SK-N-SH treated with all-trans-retinoic acid at 6 μM for 48 hours (cell line): ENCODE data around the gene AACS.

ENCODE experiments used
- ATAC-seq: fragments of 200-7000 bp; cut with Tn5 transposase; 3 replicates; pipeline ENCODE4 v1.9.1; 2020; ENCODE audit warnings: mild to moderate bottlenecking, moderate library complexity
- ARNTL ChIP-seq: fragments of 450-650 bp; formaldehyde crosslinking; IDR thresholded peaks from 2 replicates; pipeline ENCODE4 v1.5.0; 2020; ENCODE audit warnings: low read depth, mild to moderate bottlenecking, moderate library complexity, borderline replicate concordance
- BACH2 ChIP-seq: fragments of 250-450 bp; sonication (Bioruptor Pico); IDR thresholded peaks from 2 replicates; pipeline ENCODE4 v1.9.0; 2021; ENCODE audit warnings: mild to moderate bottlenecking, borderline replicate concordance
- CSDC2 ChIP-seq: fragments of 250-450 bp; sonication (Bioruptor Pico); IDR thresholded peaks from 2 replicates; pipeline ENCODE4 v1.5.0; 2020; ENCODE audit warnings: mild to moderate bottlenecking, moderate library complexity
- ESRRG ChIP-seq: fragments of 250-450 bp; sonication (Bioruptor Pico); IDR thresholded peaks from 2 replicates; pipeline ENCODE4 v1.6.1; 2021; ENCODE audit warnings: mild to moderate bottlenecking
- GLIS3 ChIP-seq: fragments of 250-450 bp; sonication (Bioruptor Pico); IDR thresholded peaks from 2 replicates; pipeline ENCODE4 v1.5.0; 2020; ENCODE audit warnings: mild to moderate bottlenecking, moderate library complexity
- ISL1 ChIP-seq: fragments of 250-450 bp; sonication (Bioruptor Pico); IDR thresholded peaks from 2 replicates; pipeline ENCODE4 v2.1.2; 2022; ENCODE audit warnings: mild to moderate bottlenecking, moderate library complexity
- OSR1 ChIP-seq: fragments of 250-450 bp; sonication (Bioruptor Pico); IDR thresholded peaks from 2 replicates; pipeline ENCODE4 v1.8.0; 2022; ENCODE audit warnings: moderate library complexity, mild to moderate bottlenecking, inconsistent platforms
- PPARA ChIP-seq: fragments of 250-450 bp; sonication (Bioruptor Pico); IDR thresholded peaks from 2 replicates; pipeline ENCODE4 v1.5.0; 2020; ENCODE audit warnings: mild to moderate bottlenecking, borderline replicate concordance
- SNAI2 ChIP-seq: fragments of 250-450 bp; sonication (Bioruptor Pico); IDR thresholded peaks from 2 replicates; pipeline ENCODE4 v1.5.0; 2020; ENCODE audit warnings: mild to moderate bottlenecking, moderate library complexity
- TCF4 ChIP-seq: fragments of 250-450 bp; sonication (Bioruptor Pico); IDR thresholded peaks from 2 replicates; pipeline ENCODE4 v1.8.0; 2021; ENCODE audit warnings: mild to moderate bottlenecking, moderate library complexity, borderline replicate concordance
- TOX ChIP-seq: fragments of 250-450 bp; sonication (Bioruptor Pico); IDR thresholded peaks from 2 replicates; pipeline ENCODE4 v1.8.0; 2021; ENCODE audit warnings: mild to moderate bottlenecking, moderate library complexity, borderline replicate concordance
- ZC3H10 ChIP-seq: fragments of 250-450 bp; sonication (Bioruptor Pico); IDR thresholded peaks from 2 replicates; pipeline ENCODE4 v1.5.1; 2021; ENCODE audit warnings: mild to moderate bottlenecking, moderate library complexity
- ZFP3 ChIP-seq: fragments of 250-450 bp; sonication (Bioruptor Pico); IDR thresholded peaks from 2 replicates; pipeline ENCODE4 v1.5.0; 2020; ENCODE audit warnings: mild to moderate bottlenecking, moderate library complexity
- ZNF565 ChIP-seq: fragments of 450-650 bp; formaldehyde crosslinking; conservative IDR thresholded peaks from 2 replicates; pipeline ENCODE4 v1.5.0; 2020; ENCODE audit warnings: low read depth, mild to moderate bottlenecking, moderate library complexity
- ZNF70 ChIP-seq: fragments of 450-650 bp; formaldehyde crosslinking; IDR thresholded peaks from 2 replicates; pipeline ENCODE4 v1.5.0; 2020; ENCODE audit warnings: mild to moderate bottlenecking, moderate library complexity
- ZNF8 ChIP-seq: fragments of 450-650 bp; formaldehyde crosslinking; IDR thresholded peaks from 2 replicates; pipeline ENCODE4 v1.5.0; 2020; ENCODE audit warnings: mild to moderate bottlenecking, moderate library complexity
- TF ChIP-seq, protein P1 (sequence below): fragments of 250-450 bp; sonication (Bioruptor Pico); IDR thresholded peaks from 2 replicates; pipeline ENCODE4 v1.8.0; 2021; ENCODE audit warnings: low read depth, mild to moderate bottlenecking, moderate library complexity, borderline replicate concordance
- TF ChIP-seq, protein P2 (sequence below): fragments of 250-450 bp; sonication (Bioruptor Pico); IDR thresholded peaks from 2 replicates; pipeline ENCODE4 v1.5.0; 2020; ENCODE audit warnings: mild to moderate bottlenecking, moderate library complexity
- TF ChIP-seq, protein P3 (sequence below): fragments of 250-450 bp; sonication (Bioruptor Pico); IDR thresholded peaks from 2 replicates; pipeline ENCODE4 v1.8.0; 2020; ENCODE audit warnings: mild to moderate bottlenecking, moderate library complexity, borderline replicate concordance
- TF ChIP-seq, protein P4 (sequence below): fragments of 250-450 bp; sonication (Bioruptor Pico); IDR thresholded peaks from 2 replicates; pipeline ENCODE4 v1.5.1; 2020; ENCODE audit warnings: low read depth, mild to moderate bottlenecking, moderate library complexity
- TF ChIP-seq, protein P5 (sequence below): fragments of 250-450 bp; sonication (Bioruptor Pico); IDR thresholded peaks from 2 replicates; pipeline ENCODE4 v1.5.1; 2021; ENCODE audit warnings: mild to moderate bottlenecking, moderate library complexity

Gene AACS

DNA sequence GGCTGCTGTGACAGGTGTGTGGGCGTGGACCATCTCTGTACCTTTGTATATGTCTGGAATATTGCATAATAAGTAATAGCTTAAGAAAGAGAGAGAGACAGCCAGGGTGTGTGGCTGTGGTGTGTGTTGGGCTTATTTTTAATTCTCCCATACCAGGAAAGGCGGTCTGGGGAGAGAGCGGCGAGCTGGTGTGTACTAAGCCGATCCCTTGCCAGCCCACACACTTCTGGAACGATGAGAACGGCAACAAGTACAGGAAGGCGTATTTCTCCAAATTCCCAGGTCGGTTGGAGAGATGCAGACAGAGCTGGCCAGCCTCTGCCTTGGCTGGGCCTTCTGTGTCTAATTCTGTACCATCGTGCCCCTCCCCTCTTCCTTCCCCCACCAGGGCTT lies 63.9 kb downstream of the AACS start:
- no peak for ATAC-seq

DNA sequence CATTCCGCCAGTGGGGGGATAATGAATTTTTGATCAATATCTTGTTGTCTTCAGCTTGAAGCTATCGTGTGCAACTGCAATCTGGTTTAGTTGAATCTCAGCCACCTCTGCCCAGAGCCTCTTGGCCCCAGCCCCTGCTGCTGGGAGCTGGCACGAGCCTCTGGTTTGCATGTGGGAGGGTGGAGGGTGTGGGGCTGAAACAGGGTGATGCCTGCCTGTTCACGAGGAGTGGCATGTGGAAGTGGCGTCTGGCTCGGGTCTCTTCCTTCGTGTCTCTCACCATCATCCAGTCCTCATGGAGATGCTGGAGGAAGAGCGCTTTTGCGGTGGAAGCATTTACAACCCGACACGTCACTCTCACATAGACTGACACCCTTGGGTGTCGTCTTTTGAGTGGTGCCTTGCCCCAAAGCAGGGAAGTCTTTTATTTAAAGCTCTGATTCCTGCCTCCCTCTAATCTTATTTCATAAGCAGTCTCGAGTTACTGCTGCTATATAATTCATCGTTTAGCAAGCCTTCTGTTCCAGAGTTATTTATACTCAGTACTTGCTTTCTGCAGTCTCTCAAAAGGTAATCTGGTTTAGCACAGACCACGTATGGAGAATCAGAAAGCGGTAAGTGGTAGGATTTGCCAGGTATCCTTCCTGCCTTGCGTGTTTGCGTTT lies 64.5 kb downstream of the AACS start:
- TF ChIP-seq, protein P1, sequence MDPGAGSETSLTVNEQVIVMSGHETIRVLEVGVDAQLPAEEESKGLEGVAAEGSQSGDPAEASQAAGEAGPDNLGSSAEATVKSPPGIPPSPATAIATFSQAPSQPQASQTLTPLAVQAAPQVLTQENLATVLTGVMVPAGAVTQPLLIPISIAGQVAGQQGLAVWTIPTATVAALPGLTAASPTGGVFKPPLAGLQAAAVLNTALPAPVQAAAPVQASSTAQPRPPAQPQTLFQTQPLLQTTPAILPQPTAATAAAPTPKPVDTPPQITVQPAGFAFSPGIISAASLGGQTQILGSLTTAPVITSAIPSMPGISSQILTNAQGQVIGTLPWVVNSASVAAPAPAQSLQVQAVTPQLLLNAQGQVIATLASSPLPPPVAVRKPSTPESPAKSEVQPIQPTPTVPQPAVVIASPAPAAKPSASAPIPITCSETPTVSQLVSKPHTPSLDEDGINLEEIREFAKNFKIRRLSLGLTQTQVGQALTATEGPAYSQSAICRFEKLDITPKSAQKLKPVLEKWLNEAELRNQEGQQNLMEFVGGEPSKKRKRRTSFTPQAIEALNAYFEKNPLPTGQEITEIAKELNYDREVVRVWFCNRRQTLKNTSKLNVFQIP (CRISPR knock-in tag): no peak
- TF ChIP-seq ARNTL (CRISPR knock-in tag) (no peak), OSR1 (CRISPR knock-in tag) (no peak), TCF4 (CRISPR knock-in tag) (no peak), CSDC2 (CRISPR knock-in tag) (no peak), ZC3H10 (CRISPR knock-in tag) (no peak), ZFP3 (CRISPR knock-in tag) (no peak)
- TF ChIP-seq, protein P2, sequence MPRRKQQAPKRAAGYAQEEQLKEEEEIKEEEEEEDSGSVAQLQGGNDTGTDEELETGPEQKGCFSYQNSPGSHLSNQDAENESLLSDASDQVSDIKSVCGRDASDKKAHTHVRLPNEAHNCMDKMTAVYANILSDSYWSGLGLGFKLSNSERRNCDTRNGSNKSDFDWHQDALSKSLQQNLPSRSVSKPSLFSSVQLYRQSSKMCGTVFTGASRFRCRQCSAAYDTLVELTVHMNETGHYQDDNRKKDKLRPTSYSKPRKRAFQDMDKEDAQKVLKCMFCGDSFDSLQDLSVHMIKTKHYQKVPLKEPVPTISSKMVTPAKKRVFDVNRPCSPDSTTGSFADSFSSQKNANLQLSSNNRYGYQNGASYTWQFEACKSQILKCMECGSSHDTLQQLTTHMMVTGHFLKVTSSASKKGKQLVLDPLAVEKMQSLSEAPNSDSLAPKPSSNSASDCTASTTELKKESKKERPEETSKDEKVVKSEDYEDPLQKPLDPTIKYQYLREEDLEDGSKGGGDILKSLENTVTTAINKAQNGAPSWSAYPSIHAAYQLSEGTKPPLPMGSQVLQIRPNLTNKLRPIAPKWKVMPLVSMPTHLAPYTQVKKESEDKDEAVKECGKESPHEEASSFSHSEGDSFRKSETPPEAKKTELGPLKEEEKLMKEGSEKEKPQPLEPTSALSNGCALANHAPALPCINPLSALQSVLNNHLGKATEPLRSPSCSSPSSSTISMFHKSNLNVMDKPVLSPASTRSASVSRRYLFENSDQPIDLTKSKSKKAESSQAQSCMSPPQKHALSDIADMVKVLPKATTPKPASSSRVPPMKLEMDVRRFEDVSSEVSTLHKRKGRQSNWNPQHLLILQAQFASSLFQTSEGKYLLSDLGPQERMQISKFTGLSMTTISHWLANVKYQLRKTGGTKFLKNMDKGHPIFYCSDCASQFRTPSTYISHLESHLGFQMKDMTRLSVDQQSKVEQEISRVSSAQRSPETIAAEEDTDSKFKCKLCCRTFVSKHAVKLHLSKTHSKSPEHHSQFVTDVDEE (CRISPR knock-in tag): no peak
- no peak for ATAC-seq

More for the DNA sequence above, 63.9 kb downstream of the AACS start:
- TF ChIP-seq, protein P3, sequence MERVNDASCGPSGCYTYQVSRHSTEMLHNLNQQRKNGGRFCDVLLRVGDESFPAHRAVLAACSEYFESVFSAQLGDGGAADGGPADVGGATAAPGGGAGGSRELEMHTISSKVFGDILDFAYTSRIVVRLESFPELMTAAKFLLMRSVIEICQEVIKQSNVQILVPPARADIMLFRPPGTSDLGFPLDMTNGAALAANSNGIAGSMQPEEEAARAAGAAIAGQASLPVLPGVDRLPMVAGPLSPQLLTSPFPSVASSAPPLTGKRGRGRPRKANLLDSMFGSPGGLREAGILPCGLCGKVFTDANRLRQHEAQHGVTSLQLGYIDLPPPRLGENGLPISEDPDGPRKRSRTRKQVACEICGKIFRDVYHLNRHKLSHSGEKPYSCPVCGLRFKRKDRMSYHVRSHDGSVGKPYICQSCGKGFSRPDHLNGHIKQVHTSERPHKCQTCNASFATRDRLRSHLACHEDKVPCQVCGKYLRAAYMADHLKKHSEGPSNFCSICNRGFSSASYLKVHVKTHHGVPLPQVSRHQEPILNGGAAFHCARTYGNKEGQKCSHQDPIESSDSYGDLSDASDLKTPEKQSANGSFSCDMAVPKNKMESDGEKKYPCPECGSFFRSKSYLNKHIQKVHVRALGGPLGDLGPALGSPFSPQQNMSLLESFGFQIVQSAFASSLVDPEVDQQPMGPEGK (CRISPR knock-in tag): no peak
- no peak for TF ChIP-seq ARNTL (CRISPR knock-in tag)
- no peak for TF ChIP-seq PPARA
- no peak for TF ChIP-seq BACH2
- TF ChIP-seq TOX (CRISPR knock-in tag): no peak
- no peak for TF ChIP-seq ISL1

DNA sequence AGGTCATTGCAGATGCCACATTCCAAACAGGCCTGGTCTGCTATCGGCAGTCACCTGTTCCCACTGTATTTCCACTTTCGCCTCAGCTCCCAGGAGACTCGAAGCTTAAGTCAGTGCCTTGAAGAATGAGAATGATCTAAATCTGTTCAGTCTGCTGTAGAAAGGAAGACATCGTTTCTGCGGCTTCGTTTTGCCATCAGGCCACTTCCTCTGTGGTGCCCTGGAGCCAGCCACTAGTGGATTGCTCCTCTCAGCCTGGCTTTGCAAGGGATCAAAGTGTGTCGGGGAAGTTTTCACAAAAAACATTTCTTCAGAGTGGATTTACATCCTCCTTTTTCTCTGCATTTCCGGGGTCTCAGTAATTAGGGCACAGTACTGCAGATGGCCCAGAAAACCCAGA lies 66.7 kb downstream of the AACS start:
- no peak for ATAC-seq
- TF ChIP-seq, protein P2 (CRISPR knock-in tag): no peak
- TF ChIP-seq, protein P1 (CRISPR knock-in tag): no peak
- TF ChIP-seq ISL1 (no peak), ARNTL (CRISPR knock-in tag) (no peak), ZNF8 (CRISPR knock-in tag) (no peak), BACH2 (no peak), ESRRG (CRISPR knock-in tag) (no peak), PPARA (no peak), ZNF565 (no peak), TOX (CRISPR knock-in tag) (no peak), SNAI2 (no peak), ZC3H10 (CRISPR knock-in tag) (no peak), ZNF70 (CRISPR knock-in tag) (no peak), GLIS3 (CRISPR knock-in tag) (no peak)
- TF ChIP-seq, protein P4, sequence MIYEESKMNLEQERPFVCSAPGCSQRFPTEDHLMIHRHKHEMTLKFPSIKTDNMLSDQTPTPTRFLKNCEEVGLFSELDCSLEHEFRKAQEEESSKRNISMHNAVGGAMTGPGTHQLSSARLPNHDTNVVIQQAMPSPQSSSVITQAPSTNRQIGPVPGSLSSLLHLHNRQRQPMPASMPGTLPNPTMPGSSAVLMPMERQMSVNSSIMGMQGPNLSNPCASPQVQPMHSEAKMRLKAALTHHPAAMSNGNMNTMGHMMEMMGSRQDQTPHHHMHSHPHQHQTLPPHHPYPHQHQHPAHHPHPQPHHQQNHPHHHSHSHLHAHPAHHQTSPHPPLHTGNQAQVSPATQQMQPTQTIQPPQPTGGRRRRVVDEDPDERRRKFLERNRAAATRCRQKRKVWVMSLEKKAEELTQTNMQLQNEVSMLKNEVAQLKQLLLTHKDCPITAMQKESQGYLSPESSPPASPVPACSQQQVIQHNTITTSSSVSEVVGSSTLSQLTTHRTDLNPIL (CRISPR knock-in tag): no peak
- TF ChIP-seq, protein P3 (CRISPR knock-in tag): no peak
- TF ChIP-seq, protein P5, sequence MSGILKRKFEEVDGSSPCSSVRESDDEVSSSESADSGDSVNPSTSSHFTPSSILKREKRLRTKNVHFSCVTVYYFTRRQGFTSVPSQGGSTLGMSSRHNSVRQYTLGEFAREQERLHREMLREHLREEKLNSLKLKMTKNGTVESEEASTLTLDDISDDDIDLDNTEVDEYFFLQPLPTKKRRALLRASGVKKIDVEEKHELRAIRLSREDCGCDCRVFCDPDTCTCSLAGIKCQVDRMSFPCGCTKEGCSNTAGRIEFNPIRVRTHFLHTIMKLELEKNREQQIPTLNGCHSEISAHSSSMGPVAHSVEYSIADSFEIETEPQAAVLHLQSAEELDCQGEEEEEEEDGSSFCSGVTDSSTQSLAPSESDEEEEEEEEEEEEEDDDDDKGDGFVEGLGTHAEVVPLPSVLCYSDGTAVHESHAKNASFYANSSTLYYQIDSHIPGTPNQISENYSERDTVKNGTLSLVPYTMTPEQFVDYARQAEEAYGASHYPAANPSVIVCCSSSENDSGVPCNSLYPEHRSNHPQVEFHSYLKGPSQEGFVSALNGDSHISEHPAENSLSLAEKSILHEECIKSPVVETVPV: no peak
